B cell (primary cell): Measurements from ENCODE around the gene EXD3. TPM values are rescaled to one million over a fixed set of nuclear protein-coding genes. Genes with fewer than 3 reads are reported as not detected.

Experiments
- ATAC-seq: fragments of 200-7000 bp; cut with Tn5 transposase; one replicate; pipeline ENCODE4 v1.10.0; 2021; ENCODE audit warnings: low read depth, mild to moderate bottlenecking, moderate number of reproducible peaks, moderate library complexity
- CTCF ChIA-PET: fragments of 350-600 bp; sonication (Branson Sonifier 250); formaldehyde crosslinking; loops from one replicate; lab custom pipeline; 2021; ENCODE audit warnings: antibody characterized with exemption, inconsistent platforms; lab: Charles Lee
- POLR2A ChIA-PET: fragments of 350-600 bp; sonication (Branson Sonifier 250); formaldehyde crosslinking; loops from one replicate; lab custom pipeline; 2021; ENCODE audit warnings: antibody characterized with exemption; lab: Charles Lee
- DNase-seq: peaks from one replicate; pipeline ENCODE4 v3.0.0; 2013
- H2AFZ ChIP-seq: 2 replicates; pipeline ENCODE4 v1.6.1; 2012; ENCODE audit warnings: mild to moderate bottlenecking, low read depth, low read length; ENCODE audit not compliant: insufficient read depth, poor library complexity, severe bottlenecking
- H3K27ac ChIP-seq, 2 donors: 1 replicate in 1 of 2; 2 replicates in 1 of 2; pipeline ENCODE4 v1.5.1; 2012 to 2013; ENCODE audit warnings: low read length in 2 of 2, mild to moderate bottlenecking in 2 of 2, moderate library complexity in 1 of 2
- H3K27me3 ChIP-seq, 4 experiments: fragments of 200-600 bp in 1 of 4; sonication (generic) in 1 of 4; replicated peaks in 1 of 4; 1 replicate in 2 of 4; 2 replicates in 2 of 4; pipeline versions ENCODE4 v1.6.1 to v1.7.0; 2013 to 2016; ENCODE audit warnings: low read length in 3 of 4, mild to moderate bottlenecking in 2 of 4, mixed read lengths in 1 of 4, moderate library complexity in 1 of 4; ENCODE audit not compliant: insufficient read depth in 4 of 4, control insufficient read depth in 3 of 4; ENCODE audit errors: control extremely low read depth in 1 of 4
- H3K36me3 ChIP-seq, 2 experiments: replicated peaks in 1 of 2; 1 replicate in 1 of 2; 2 replicates in 1 of 2; pipeline versions ENCODE4 v1.6.1 to v1.7.1; 2013; ENCODE audit warnings: low read length in 1 of 2; ENCODE audit not compliant: insufficient read depth in 2 of 2, control insufficient read depth in 1 of 2; ENCODE audit errors: control extremely low read depth in 1 of 2, extremely low read depth in 1 of 2
- H3K4me1 ChIP-seq, 2 donors: fragments of 200-600 bp in 1 of 2; sonication (generic) in 1 of 2; 1 replicate in 1 of 2; 2 replicates in 1 of 2; pipeline versions ENCODE4 v1.5.1 to v1.6.1; 2013 to 2017; ENCODE audit warnings: low read length in 2 of 2; ENCODE audit not compliant: control insufficient read depth in 2 of 2, insufficient read depth in 2 of 2
- H3K4me2 ChIP-seq: replicated peaks from 2 replicates; pipeline ENCODE3; 2012; ENCODE audit warnings: mild to moderate bottlenecking, low read depth, low read length; ENCODE audit not compliant: poor library complexity, severe bottlenecking
- H3K4me3 ChIP-seq, 5 experiments: fragments of 200-600 bp in 1 of 5; sonication (generic) in 1 of 5; 1 replicate in 3 of 5; 2 replicates in 2 of 5; pipeline versions ENCODE4 v1.5.1 to v1.7.0; 2011 to 2016; ENCODE audit warnings: low read length in 4 of 5, mild to moderate bottlenecking in 4 of 5, low read depth in 2 of 5, control low read depth in 1 of 5, moderate library complexity in 1 of 5; ENCODE audit not compliant: insufficient read depth in 1 of 5; ENCODE audit errors: control extremely low read depth in 1 of 5, extremely low read depth in 1 of 5
- H3K79me2 ChIP-seq: fragments of 200-600 bp; sonication (generic); one replicate; pipeline ENCODE4 v1.6.0; 2016; ENCODE audit warnings: low read length; ENCODE audit not compliant: control insufficient read depth, insufficient read depth
- H3K9ac ChIP-seq: fragments of 200-600 bp; sonication (generic); 2 replicates; pipeline ENCODE4 v1.6.1; 2017; ENCODE audit warnings: mild to moderate bottlenecking, low read length, moderate library complexity
- H3K9me3 ChIP-seq, 3 donors: one replicate each; pipeline versions ENCODE4 v1.6.1 to v1.7.1; 2013; ENCODE audit warnings: low read length in 2 of 3; ENCODE audit not compliant: control insufficient read depth in 2 of 3, insufficient read depth in 1 of 3; ENCODE audit errors: control extremely low read depth in 1 of 3
- H4K20me1 ChIP-seq: 2 replicates; pipeline ENCODE4 v1.6.0; 2012; ENCODE audit warnings: mild to moderate bottlenecking, low read length; ENCODE audit not compliant: insufficient read depth, control insufficient read depth, poor library complexity, severe bottlenecking
- H3K27ac Mint-ChIP-seq: one replicate; pipeline ENCODE4 v1.8.0; 2021; ENCODE audit warnings: mixed read lengths
- H3K27me3 Mint-ChIP-seq: one replicate; pipeline ENCODE4 v1.8.0; 2021; ENCODE audit warnings: mixed read lengths
- H3K4me1 Mint-ChIP-seq: one replicate; pipeline ENCODE4 v1.8.0; 2021; ENCODE audit warnings: mixed read lengths
- H3K4me3 Mint-ChIP-seq: one replicate; pipeline ENCODE4 v1.8.0; 2021; ENCODE audit warnings: mixed read lengths
- H3K9me3 Mint-ChIP-seq: one replicate; pipeline ENCODE4 v1.8.0; 2022; ENCODE audit warnings: mixed read lengths; ENCODE audit not compliant: insufficient read depth
- EZH2 ChIP-seq: IDR thresholded peaks from 2 replicates; pipeline ENCODE4 v1.6.1; 2012; ENCODE audit warnings: borderline replicate concordance, low read depth, mild to moderate bottlenecking, moderate library complexity, low read length; ENCODE audit not compliant: insufficient read depth, poor library complexity, severe bottlenecking
- WGBS: methylation state at CpG from one replicate; pipeline ENCODE4 v1.1.5; 2013; ENCODE audit warnings: missing lambda C conversion rate; ENCODE audit not compliant: insufficient coverage; 5-methylcytosine and 5-hydroxymethylcytosine counted together
- intact Hi-C: fragments of 100-400 bp; cut with micrococcal nuclease; formaldehyde crosslinking; loops from one replicate; pipeline ENCODE4 v1.10.0; 2022
- polyA plus RNA-seq: library from polyadenylated mRNA; depleted of rRNA; stranded (reverse); fragments of >200 nt; gene quantifications from 2 replicates; pipeline ENCODE4 v1.2.3, GENCODE V29; 2012
- total RNA-seq, 2 donors: library from RNA; stranded (reverse); fragments of 120-200 nt in 1 of 2; gene quantifications; 1 replicate in 1 of 2; 2 replicates in 1 of 2; pipeline versions ENCODE4 v1.2.3 to v1.2.4, GENCODE V29; 2013 to 2022
- TF ChIP-seq, protein P1 (sequence below): fragments of 200-600 bp; IDR thresholded peaks from one replicate; pipeline ENCODE4 v1.8.0; 2022; ENCODE audit warnings: antibody characterized with exemption, mild to moderate bottlenecking

EXD3 gene
- total and polyA plus RNA-seq, 2 donors (not counting 1 experiment from before 2014, with no cell fraction given) = 22.5 to 23.7 TPM

- TF ChIP-seq, protein P1, sequence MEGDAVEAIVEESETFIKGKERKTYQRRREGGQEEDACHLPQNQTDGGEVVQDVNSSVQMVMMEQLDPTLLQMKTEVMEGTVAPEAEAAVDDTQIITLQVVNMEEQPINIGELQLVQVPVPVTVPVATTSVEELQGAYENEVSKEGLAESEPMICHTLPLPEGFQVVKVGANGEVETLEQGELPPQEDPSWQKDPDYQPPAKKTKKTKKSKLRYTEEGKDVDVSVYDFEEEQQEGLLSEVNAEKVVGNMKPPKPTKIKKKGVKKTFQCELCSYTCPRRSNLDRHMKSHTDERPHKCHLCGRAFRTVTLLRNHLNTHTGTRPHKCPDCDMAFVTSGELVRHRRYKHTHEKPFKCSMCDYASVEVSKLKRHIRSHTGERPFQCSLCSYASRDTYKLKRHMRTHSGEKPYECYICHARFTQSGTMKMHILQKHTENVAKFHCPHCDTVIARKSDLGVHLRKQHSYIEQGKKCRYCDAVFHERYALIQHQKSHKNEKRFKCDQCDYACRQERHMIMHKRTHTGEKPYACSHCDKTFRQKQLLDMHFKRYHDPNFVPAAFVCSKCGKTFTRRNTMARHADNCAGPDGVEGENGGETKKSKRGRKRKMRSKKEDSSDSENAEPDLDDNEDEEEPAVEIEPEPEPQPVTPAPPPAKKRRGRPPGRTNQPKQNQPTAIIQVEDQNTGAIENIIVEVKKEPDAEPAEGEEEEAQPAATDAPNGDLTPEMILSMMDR = no peak
- TF ChIP-seq EZH2 = no peak
- Histone ChIP-seq H3K4me1 (peaks cover 24 to 26% of the 10 kb centered on the region in 2 donors), H2AFZ (no peak overlapping the region), H3K79me2 (no peaks in the 10 kb centered on the region), H3K9me3 (peaks cover 0 to 13% (median 0%) of the 10 kb centered on the region in 3 donors), H3K4me2 (peak overlapping the region; percentile 67), H3K9ac (peak overlapping the region; percentile 28), H3K27ac (no peak overlapping the region), H3K27me3 (peaks cover 0 to 31% (median 8%) of the 10 kb centered on the region in 4 experiments), H4K20me1 (no peaks in the 10 kb centered on the region), H3K4me3 (peak overlapping the region in 4 of 5 experiments; percentile 4 to 40 (median 32)), H3K36me3 (no peaks in the 10 kb centered on the region)
- peaks cover 10% of the 10 kb centered on the region for H3K4me1 Mint-ChIP-seq
- peak; percentile 68 for ATAC-seq
- no peak overlapping the region for H3K27ac Mint-ChIP-seq
- ChIA-PET POLR2A (interaction anchor here (0.6 kb wide), 1 partner anchor 75 kb away, joined by 4 read pairs; no protein-coding TSS in a partner anchor), CTCF (interaction anchor here (0.6 to 1.2 kb wide), 2 partner anchors 128 to 147 kb away, joined by 3 read pairs; partner anchors contain the start of gene NRARP)
- WGBS = 14% methylated on average over 30 of the region's 34 CpGs
- no peaks in the 10 kb centered on the region for H3K9me3 Mint-ChIP-seq
- no peaks in the 10 kb centered on the region for H3K27me3 Mint-ChIP-seq
- intact Hi-C loops = no loop called here
- DNase-seq = peak; percentile 65
- H3K4me3 Mint-ChIP-seq = peak overlapping the region; percentile 62
Measured at GRCh38 chr9:137429974-137430722, 7.2 kb upstream of the EXD3 start.

DNA sequence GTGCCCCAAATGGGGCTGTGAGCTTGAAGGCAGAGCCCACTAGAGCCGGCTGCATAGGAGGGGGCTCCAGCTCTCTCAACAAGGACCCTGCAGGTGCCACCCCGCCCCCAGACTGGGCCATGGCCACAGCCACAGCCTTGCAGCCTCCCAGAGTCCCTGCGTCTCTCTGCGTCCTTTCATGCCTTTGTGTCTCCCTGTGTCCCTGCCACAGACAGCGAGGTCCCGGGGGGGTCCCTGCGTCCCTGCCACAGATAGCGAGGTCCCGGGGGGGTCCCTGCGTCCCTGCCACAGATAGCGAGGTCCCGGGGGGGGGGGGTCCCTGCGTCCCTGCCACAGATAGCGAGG is 6.6 kb upstream of the EXD3 start:
- Histone ChIP-seq H3K9ac (peak overlapping the region; percentile 28), H3K4me3 (peak overlapping the region in 2 of 5 experiments; percentile 5 to 36), H3K4me2 (peak overlapping the region; percentile 67), H2AFZ (peak overlapping the region; percentile 38), H3K27me3 (peaks cover 0 to 28% (median 8%) of the 10 kb centered on the region in 4 experiments), H3K36me3 (no peaks in the 10 kb centered on the region), H3K79me2 (no peaks in the 10 kb centered on the region), H3K9me3 (peaks cover 0 to 13% (median 0%) of the 10 kb centered on the region in 3 donors), H4K20me1 (no peaks in the 10 kb centered on the region), H3K4me1 (peaks cover 24 to 26% of the 10 kb centered on the region in 2 donors), H3K27ac (no peak overlapping the region)
- DNase-seq (no peak), ATAC-seq (no peak)
- H3K27me3 Mint-ChIP-seq = no peaks in the 10 kb centered on the region
- peaks cover 14% of the 10 kb centered on the region for H3K4me1 Mint-ChIP-seq
- no peaks in the 10 kb centered on the region for H3K9me3 Mint-ChIP-seq
- intact Hi-C loops = no loop called here
- ChIA-PET POLR2A (interaction anchor here (0.7 kb wide), 1 partner anchor 49 kb away, joined by 5 read pairs; no protein-coding TSS in a partner anchor), CTCF (interaction anchor here (1.2 kb wide), 1 partner anchor 128 kb away, joined by 3 read pairs; the partner anchor contains the start of gene NRARP)
- H3K4me3 Mint-ChIP-seq = peak overlapping the region; percentile 49
- TF ChIP-seq, protein P1 = no peak
- H3K27ac Mint-ChIP-seq = no peak overlapping the region
- 33% methylated on average over 12 of the region's 14 CpGs for WGBS
